ENCODE data around the gene IPO4. TPM values are rescaled to one million over a fixed set of nuclear protein-coding genes. Genes with fewer than 3 reads are reported as not detected.

The IPO4 gene
- total and polyA plus RNA-seq, 2 experiments from 2014 or later = 34.2 to 105 TPM

DNA sequence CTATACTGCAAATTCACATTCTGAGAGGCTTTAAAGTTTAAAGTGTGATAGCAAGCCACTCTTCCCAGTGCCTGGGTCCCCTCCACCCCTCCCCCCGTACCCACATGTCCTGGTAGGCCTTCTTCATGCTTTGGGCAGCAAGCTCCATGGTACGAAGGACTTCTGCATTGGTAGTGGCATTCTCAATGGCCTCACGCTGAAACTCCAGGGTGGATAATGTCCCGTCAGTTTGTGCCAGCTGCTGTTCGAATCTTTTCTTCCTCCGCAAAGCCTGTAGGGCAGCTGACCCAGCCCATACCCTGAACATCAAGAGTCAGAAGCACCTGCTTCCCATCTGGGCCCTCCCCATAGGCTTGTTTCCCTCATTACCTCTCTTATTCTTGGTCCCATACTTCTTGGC, 22.7 kb upstream of the IPO4 start:
- Histone ChIP-seq H3K27me3 (ENCODE audit: insufficient read depth) (no peaks in the 10 kb centered on the region), H3K4me3 (no peak overlapping the region), H3K4me2 (no peak overlapping the region), H2AFZ (no peak overlapping the region), H3K36me3 (ENCODE audit: insufficient read depth) (peaks cover 6% of the 10 kb centered on the region), H3K27ac (ENCODE audit: low read depth) (no peak overlapping the region), H4K20me1 (replicated peaks; ENCODE audit: insufficient read depth) (no peaks in the 10 kb centered on the region; the same call in 1 of the 2 replicates), H3K9me2 (ENCODE audit: insufficient read depth) (no peaks in the 10 kb centered on the region), H3K79me2 (replicated peaks; ENCODE audit: insufficient read depth) (no peaks in the 10 kb centered on the region; the same call in 1 of the 2 replicates), H3F3A (replicated peaks; ENCODE audit: low read depth) (peaks cover 19% of the 10 kb centered on the region), H3K4me1 (ENCODE audit: insufficient read depth) (peaks cover 16% of the 10 kb centered on the region)
- ATAC-seq (no peak), DNase-seq (ENCODE audit: low spot score) (no peak)
- TF ChIP-seq ZNF114 (CRISPR knock-in tag; IDR thresholded peaks at IDR 0.05) (no peak), EZH2phosphoT487 (IDR thresholded peaks at IDR 0.05; ENCODE audit: unreplicated experiment) (no peak), ZNF331 (CRISPR knock-in tag; IDR thresholded peaks at IDR 0.05; ENCODE audit: low read depth) (no peak), STAT1 (IDR thresholded peaks at IDR 0.05; ENCODE audit: unreplicated experiment) (no peak), NANOG (IDR thresholded peaks at IDR 0.05; ENCODE audit: borderline replicate concordance) (no peak), JUNB (IDR thresholded peaks at IDR 0.05; ENCODE audit: unreplicated experiment) (no peak)
- TF ChIP-seq, protein P1, sequence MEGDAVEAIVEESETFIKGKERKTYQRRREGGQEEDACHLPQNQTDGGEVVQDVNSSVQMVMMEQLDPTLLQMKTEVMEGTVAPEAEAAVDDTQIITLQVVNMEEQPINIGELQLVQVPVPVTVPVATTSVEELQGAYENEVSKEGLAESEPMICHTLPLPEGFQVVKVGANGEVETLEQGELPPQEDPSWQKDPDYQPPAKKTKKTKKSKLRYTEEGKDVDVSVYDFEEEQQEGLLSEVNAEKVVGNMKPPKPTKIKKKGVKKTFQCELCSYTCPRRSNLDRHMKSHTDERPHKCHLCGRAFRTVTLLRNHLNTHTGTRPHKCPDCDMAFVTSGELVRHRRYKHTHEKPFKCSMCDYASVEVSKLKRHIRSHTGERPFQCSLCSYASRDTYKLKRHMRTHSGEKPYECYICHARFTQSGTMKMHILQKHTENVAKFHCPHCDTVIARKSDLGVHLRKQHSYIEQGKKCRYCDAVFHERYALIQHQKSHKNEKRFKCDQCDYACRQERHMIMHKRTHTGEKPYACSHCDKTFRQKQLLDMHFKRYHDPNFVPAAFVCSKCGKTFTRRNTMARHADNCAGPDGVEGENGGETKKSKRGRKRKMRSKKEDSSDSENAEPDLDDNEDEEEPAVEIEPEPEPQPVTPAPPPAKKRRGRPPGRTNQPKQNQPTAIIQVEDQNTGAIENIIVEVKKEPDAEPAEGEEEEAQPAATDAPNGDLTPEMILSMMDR (conservative IDR thresholded peaks at IDR 0.05; ENCODE audit: low read depth in 2 of 2) = no peak
- TF ChIP-seq, protein P2, sequence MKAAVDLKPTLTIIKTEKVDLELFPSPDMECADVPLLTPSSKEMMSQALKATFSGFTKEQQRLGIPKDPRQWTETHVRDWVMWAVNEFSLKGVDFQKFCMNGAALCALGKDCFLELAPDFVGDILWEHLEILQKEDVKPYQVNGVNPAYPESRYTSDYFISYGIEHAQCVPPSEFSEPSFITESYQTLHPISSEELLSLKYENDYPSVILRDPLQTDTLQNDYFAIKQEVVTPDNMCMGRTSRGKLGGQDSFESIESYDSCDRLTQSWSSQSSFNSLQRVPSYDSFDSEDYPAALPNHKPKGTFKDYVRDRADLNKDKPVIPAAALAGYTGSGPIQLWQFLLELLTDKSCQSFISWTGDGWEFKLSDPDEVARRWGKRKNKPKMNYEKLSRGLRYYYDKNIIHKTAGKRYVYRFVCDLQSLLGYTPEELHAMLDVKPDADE (IDR thresholded peaks at IDR 0.05) = no peak
- TF ChIP-seq, protein P3, sequence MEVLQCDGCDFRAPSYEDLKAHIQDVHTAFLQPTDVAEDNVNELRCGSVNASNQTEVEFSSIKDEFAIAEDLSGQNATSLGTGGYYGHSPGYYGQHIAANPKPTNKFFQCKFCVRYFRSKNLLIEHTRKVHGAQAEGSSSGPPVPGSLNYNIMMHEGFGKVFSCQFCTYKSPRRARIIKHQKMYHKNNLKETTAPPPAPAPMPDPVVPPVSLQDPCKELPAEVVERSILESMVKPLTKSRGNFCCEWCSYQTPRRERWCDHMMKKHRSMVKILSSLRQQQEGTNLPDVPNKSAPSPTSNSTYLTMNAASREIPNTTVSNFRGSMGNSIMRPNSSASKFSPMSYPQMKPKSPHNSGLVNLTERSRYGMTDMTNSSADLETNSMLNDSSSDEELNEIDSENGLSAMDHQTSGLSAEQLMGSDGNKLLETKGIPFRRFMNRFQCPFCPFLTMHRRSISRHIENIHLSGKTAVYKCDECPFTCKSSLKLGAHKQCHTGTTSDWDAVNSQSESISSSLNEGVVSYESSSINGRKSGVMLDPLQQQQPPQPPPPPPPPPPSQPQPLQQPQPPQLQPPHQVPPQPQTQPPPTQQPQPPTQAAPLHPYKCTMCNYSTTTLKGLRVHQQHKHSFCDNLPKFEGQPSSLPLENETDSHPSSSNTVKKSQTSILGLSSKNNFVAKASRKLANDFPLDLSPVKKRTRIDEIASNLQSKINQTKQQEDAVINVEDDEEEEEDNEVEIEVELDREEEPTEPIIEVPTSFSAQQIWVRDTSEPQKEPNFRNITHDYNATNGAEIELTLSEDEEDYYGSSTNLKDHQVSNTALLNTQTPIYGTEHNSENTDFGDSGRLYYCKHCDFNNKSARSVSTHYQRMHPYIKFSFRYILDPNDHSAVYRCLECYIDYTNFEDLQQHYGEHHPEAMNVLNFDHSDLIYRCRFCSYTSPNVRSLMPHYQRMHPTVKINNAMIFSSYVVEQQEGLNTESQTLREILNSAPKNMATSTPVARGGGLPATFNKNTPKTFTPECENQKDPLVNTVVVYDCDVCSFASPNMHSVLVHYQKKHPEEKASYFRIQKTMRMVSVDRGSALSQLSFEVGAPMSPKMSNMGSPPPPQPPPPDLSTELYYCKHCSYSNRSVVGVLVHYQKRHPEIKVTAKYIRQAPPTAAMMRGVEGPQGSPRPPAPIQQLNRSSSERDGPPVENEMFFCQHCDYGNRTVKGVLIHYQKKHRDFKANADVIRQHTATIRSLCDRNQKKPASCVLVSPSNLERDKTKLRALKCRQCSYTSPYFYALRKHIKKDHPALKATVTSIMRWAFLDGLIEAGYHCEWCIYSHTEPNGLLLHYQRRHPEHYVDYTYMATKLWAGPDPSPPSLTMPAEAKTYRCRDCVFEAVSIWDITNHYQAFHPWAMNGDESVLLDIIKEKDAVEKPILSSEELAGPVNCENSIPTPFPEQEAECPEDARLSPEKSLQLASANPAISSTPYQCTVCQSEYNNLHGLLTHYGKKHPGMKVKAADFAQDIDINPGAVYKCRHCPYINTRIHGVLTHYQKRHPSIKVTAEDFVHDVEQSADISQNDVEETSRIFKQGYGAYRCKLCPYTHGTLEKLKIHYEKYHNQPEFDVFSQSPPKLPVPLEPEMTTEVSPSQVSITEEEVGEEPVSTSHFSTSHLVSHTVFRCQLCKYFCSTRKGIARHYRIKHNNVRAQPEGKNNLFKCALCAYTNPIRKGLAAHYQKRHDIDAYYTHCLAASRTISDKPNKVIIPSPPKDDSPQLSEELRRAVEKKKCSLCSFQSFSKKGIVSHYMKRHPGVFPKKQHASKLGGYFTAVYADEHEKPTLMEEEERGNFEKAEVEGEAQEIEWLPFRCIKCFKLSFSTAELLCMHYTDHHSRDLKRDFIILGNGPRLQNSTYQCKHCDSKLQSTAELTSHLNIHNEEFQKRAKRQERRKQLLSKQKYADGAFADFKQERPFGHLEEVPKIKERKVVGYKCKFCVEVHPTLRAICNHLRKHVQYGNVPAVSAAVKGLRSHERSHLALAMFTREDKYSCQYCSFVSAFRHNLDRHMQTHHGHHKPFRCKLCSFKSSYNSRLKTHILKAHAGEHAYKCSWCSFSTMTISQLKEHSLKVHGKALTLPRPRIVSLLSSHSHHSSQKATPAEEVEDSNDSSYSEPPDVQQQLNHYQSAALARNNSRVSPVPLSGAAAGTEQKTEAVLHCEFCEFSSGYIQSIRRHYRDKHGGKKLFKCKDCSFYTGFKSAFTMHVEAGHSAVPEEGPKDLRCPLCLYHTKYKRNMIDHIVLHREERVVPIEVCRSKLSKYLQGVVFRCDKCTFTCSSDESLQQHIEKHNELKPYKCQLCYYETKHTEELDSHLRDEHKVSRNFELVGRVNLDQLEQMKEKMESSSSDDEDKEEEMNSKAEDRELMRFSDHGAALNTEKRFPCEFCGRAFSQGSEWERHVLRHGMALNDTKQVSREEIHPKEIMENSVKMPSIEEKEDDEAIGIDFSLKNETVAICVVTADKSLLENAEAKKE (CRISPR knock-in tag; IDR thresholded peaks at IDR 0.05) = no peak
- Mint-ChIP-seq H3K27me3 (ENCODE audit: insufficient read depth, low read depth, poor library complexity) (peaks cover 20% of the 10 kb centered on the region), H3K9me3 (peaks cover 3% of the 10 kb centered on the region; the same call in 2 of the 3 replicates), H3K4me1 (peaks cover 19% of the 10 kb centered on the region), H3K36me3 (ENCODE audit: low read depth) (peaks cover 68% of the 10 kb centered on the region), H3K4me3 (peak overlapping the region; percentile 93), H3K27ac (no peak overlapping the region)
